Measurements from ENCODE around the gene FSTL5. TPM values are rescaled to one million over a fixed set of nuclear protein-coding genes. Genes with fewer than 3 reads are reported as not detected.

The FSTL5 gene
- total and polyA plus RNA-seq, 9 of the 15 experiments (the other 6 are each of a cell fraction or from before 2014, with no cell fraction given): 0.09 to 3.1 (median 0.50) TPM; not detected in 1

GRCh38 chr4:161991811-161992210 is 172.0 kb downstream of the FSTL5 start:
- FAIRE-seq: no peak
- Histone ChIP-seq H3K36me3 (ENCODE audit: control insufficient read depth, insufficient read depth, low read length) (no peaks in the 10 kb centered on the region), H3K9me3 (replicated peaks; ENCODE audit: control insufficient read depth, insufficient read depth, low read depth, low read length) (no peaks in the 10 kb centered on the region), H3K9me1 (ENCODE audit: control insufficient read depth, insufficient read depth, low read length) (no peaks in the 10 kb centered on the region), H3K79me2 (ENCODE audit: control insufficient read depth, insufficient read depth, low read length) (no peaks in the 10 kb centered on the region), H4K20me1 (replicated peaks; ENCODE audit: control insufficient read depth, insufficient read depth, low read length) (no peaks in the 10 kb centered on the region), H3K27ac (ENCODE audit: extremely low read depth, low read depth, low read length) (no peak overlapping the region), H3K4me3 (no peak overlapping the region), H3K27me3 (ENCODE audit: control insufficient read depth in 2 of 2, insufficient read depth in 2 of 2, low read length in 2 of 2) (no peaks in the 10 kb centered on the region), H2AFZ (ENCODE audit: low read depth, low read length) (no peak overlapping the region), H3K4me2 (ENCODE audit: insufficient read depth, low read length) (no peak overlapping the region), H3K9ac (ENCODE audit: insufficient read depth in 1 of 2, low read depth in 2 of 2, low read length in 2 of 2) (no peak overlapping the region), H3K4me1 (replicated peaks in 1 of 2; ENCODE audit: control insufficient read depth in 2 of 2, insufficient read depth in 2 of 2, low read length in 2 of 2) (no peaks in the 10 kb centered on the region)
- intact Hi-C loops (cut with micrococcal nuclease) (no loop called here), in situ Hi-C loops (cut with MboI) (no loop called here)
- no peak for ATAC-seq
- TF ChIP-seq RFX1 (IDR thresholded peaks at IDR 0.05) (no peak), FIP1L1 (IDR thresholded peaks at IDR 0.05; ENCODE audit: low read depth, low read length, poor library complexity, severe bottlenecking) (no peak), EHMT2 (IDR thresholded peaks at IDR 0.05) (no peak), KDM1A (IDR thresholded peaks at IDR 0.05) (no peak), POLR3A (IDR thresholded peaks at IDR 0.05; ENCODE audit: borderline replicate concordance, extremely low read depth, insufficient read depth, insufficient read length) (no peak), SIN3B (IDR thresholded peaks at IDR 0.05; ENCODE audit: low read depth) (no peak), TCF15 (CRISPR knock-in tag; IDR thresholded peaks at IDR 0.05) (no peak), NCOR1 (IDR thresholded peaks at IDR 0.05) (no peak), DACH1 (IDR thresholded peaks at IDR 0.05; ENCODE audit: partially characterized antibody) (no peak), MNT (conservative IDR thresholded peaks at IDR 0.05) (no peak), ZNF584 (CRISPR knock-in tag; IDR thresholded peaks at IDR 0.05; ENCODE audit: low read depth) (no peak), MEF2A (IDR thresholded peaks at IDR 0.05; ENCODE audit: control insufficient read depth, low read depth, low read length) (no peak), ZNF586 (CRISPR knock-in tag; conservative IDR thresholded peaks at IDR 0.05) (no peak), ZNF316 (IDR thresholded peaks at IDR 0.05) (no peak), KAT8 (IDR thresholded peaks at IDR 0.05; ENCODE audit: low read depth) (no peak), RBM34 (IDR thresholded peaks at IDR 0.05; ENCODE audit: borderline replicate concordance, insufficient read depth, low read length) (no peak), ARID3A (IDR thresholded peaks at IDR 0.05; ENCODE audit: borderline replicate concordance, low read depth, low read length) (no peak), THRA (IDR thresholded peaks at IDR 0.05) (no peak)
- no TSS peak for BruUV-seq (replicated peaks)
- ChIA-PET CTCF (ENCODE audit: low intra/inter-chr PET ratio) (no interaction called here), POLR2A (no interaction called here)
- DNase-seq (ENCODE audit: extremely low read depth in 1 of 4, low spot score in 3 of 4): no peak
- WGBS (ENCODE audit: insufficient coverage, low coverage, missing lambda C conversion rate): 0% methylated on average over 1 of the region's 5 CpGs
